Endothelial cell of umbilical vein (primary cell): ENCODE results near the gene PIK3R6.

Experiments
- MAX ChIP-seq: IDR thresholded peaks from 2 replicates; pipeline ENCODE4 v1.6.1; 2011; ENCODE audit not compliant: insufficient read depth, insufficient read length
- POLR2A ChIP-seq: IDR thresholded peaks from 2 replicates; pipeline ENCODE4 v1.6.1; 2012; ENCODE audit warnings: low read depth, mild to moderate bottlenecking, control low read depth, low read length
- TF ChIP-seq, protein P1 (sequence below), 2 donors: IDR thresholded peaks; 1 replicate in 1 of 2; 2 replicates in 1 of 2; pipeline ENCODE4 v1.5.1; 2011; ENCODE audit warnings: low read length in 2 of 2, mild to moderate bottlenecking in 2 of 2, moderate library complexity in 2 of 2, control low read depth in 1 of 2, inconsistent platforms in 1 of 2, low read depth in 1 of 2; ENCODE audit not compliant: insufficient read depth in 1 of 2; ENCODE audit errors: extremely low read depth in 1 of 2

DNA sequence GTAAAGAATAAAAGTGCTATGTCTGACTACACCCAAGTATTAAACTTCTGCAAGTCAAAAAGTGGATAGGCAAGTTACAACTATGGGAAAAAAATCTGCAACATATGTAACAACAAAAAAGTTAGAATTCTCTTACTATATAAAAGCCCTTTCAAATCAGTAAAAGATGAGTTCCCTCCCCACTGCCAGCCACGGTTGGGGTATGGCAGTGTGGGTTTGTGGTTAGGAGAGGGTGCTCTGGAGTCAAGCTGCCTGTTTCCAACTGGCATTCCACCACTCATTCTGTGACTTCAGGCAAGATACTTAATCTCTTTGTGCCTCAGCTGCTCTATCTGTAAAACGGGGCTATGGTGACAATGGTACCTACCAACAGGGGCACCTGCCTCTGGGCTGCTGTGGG, 41.7 kb downstream of the PIK3R6 start:
- TF ChIP-seq POLR2A (no peak), MAX (no peak)
- TF ChIP-seq, protein P1, sequence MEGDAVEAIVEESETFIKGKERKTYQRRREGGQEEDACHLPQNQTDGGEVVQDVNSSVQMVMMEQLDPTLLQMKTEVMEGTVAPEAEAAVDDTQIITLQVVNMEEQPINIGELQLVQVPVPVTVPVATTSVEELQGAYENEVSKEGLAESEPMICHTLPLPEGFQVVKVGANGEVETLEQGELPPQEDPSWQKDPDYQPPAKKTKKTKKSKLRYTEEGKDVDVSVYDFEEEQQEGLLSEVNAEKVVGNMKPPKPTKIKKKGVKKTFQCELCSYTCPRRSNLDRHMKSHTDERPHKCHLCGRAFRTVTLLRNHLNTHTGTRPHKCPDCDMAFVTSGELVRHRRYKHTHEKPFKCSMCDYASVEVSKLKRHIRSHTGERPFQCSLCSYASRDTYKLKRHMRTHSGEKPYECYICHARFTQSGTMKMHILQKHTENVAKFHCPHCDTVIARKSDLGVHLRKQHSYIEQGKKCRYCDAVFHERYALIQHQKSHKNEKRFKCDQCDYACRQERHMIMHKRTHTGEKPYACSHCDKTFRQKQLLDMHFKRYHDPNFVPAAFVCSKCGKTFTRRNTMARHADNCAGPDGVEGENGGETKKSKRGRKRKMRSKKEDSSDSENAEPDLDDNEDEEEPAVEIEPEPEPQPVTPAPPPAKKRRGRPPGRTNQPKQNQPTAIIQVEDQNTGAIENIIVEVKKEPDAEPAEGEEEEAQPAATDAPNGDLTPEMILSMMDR (IDR thresholded peaks at IDR 0.05; ENCODE audit: extremely low read depth in 1 of 2, insufficient read depth in 1 of 2, low read depth in 1 of 2, low read length in 2 of 2): no peak
